Thoracic aorta (tissue), 2 donors: Measurements from ENCODE around the gene SH3PXD2B. TPM values are rescaled to one million over a fixed set of nuclear protein-coding genes. Genes with fewer than 3 reads are reported as not detected.
A peak's percentile ranks its signal among the peaks of the same experiment; 100 is the strongest.

Source experiments
- ATAC-seq: fragments of 150-250 bp; one replicate; pipeline ENCODE4 v1.8.0; 2017; ENCODE audit warnings: low read depth; ENCODE audit not compliant: insufficient number of reproducible peaks, low FRiP score
- DNase-seq: peaks from one replicate; pipeline ENCODE4 v3.0.0-alpha.2; 2020; ENCODE audit warnings: low spot score
- H3K27ac ChIP-seq, 2 donors: fragments of 200-600 bp; sonication (generic); 1 replicate in 1 of 2; 2 replicates in 1 of 2; pipeline ENCODE4 v1.5.1; 2016; ENCODE audit warnings: mild to moderate bottlenecking in 2 of 2, moderate library complexity in 2 of 2
- H3K27me3 ChIP-seq: fragments of 200-600 bp; sonication (generic); replicated peaks from 2 replicates; pipeline ENCODE4 v1.6.0; 2016; ENCODE audit warnings: mild to moderate bottlenecking; ENCODE audit not compliant: insufficient read depth
- H3K36me3 ChIP-seq: fragments of 200-600 bp; sonication (generic); one replicate; pipeline ENCODE4 v1.5.1; 2016
- H3K4me1 ChIP-seq, 2 donors: fragments of 200-600 bp; sonication (generic); 1 replicate in 1 of 2; 2 replicates in 1 of 2; pipeline versions ENCODE4 v1.5.1 to v1.6.0; 2016; ENCODE audit warnings: low read depth in 2 of 2, mild to moderate bottlenecking in 1 of 2; ENCODE audit not compliant: control insufficient read depth in 1 of 2
- H3K4me3 ChIP-seq: fragments of 200-600 bp; sonication (generic); 2 replicates; pipeline ENCODE4 v1.5.1; 2016; ENCODE audit warnings: mild to moderate bottlenecking
- H3K9me3 ChIP-seq: fragments of 200-600 bp; sonication (generic); 2 replicates; pipeline ENCODE4 v1.5.1; 2016
- total RNA-seq, 2 donors: library from RNA; depleted of rRNA; stranded (reverse); fragments of >200 nt; gene quantifications; one replicate each; pipeline versions ENCODE4 v1.1.0 to v1.2.3, GENCODE V29; 2016
- TF ChIP-seq, protein P1 (sequence below): fragments of 200-600 bp; sonication (generic); IDR thresholded peaks from one replicate; pipeline ENCODE4 v1.5.1; 2019; ENCODE audit warnings: antibody characterized with exemption

Gene SH3PXD2B
- total RNA-seq, 2 donors from 2014 or later: 31.4 to 42.0 TPM

DNA sequence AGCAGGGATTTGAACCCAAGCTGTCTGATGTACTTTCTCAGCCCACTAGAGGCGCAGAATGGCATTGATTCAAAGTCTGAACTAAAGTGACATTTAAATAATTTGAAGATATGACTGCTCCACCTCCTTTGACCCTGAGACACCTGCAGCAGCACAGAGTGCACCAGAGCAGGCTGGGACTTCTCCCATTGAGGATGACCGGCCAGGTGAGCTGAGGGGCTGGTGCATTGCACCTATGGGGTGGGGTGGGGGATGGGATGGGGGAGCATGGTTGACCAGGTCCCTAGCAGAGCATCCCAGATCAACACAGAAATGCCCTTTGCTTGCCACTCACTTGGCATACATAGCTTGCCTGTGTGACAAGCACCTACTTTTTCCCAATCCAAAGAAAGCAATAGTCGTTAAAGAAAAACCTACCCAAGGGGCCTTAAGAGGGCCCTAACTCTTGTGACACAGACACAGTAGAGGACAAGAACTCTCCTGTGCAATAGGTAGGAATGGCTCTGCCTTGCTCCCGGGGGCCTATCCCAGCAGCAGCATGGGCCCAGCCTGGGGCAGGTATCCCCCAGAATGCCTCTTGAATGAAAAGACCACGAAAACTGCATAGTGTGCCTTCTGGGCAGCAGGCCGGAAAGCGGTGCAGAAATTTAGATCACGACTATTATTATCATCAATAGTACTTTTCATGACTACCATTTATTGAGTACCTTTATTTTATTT lies 6.5 kb downstream of the SH3PXD2B start:
- no peaks in the 10 kb centered on the region for H3K27me3 ChIP-seq
- no peak for DNase-seq
- H3K4me3 ChIP-seq: no peak overlapping the region
- H3K36me3 ChIP-seq: no peaks in the 10 kb centered on the region
- no peaks in the 10 kb centered on the region for H3K9me3 ChIP-seq
- no peak for ATAC-seq
- TF ChIP-seq, protein P1, sequence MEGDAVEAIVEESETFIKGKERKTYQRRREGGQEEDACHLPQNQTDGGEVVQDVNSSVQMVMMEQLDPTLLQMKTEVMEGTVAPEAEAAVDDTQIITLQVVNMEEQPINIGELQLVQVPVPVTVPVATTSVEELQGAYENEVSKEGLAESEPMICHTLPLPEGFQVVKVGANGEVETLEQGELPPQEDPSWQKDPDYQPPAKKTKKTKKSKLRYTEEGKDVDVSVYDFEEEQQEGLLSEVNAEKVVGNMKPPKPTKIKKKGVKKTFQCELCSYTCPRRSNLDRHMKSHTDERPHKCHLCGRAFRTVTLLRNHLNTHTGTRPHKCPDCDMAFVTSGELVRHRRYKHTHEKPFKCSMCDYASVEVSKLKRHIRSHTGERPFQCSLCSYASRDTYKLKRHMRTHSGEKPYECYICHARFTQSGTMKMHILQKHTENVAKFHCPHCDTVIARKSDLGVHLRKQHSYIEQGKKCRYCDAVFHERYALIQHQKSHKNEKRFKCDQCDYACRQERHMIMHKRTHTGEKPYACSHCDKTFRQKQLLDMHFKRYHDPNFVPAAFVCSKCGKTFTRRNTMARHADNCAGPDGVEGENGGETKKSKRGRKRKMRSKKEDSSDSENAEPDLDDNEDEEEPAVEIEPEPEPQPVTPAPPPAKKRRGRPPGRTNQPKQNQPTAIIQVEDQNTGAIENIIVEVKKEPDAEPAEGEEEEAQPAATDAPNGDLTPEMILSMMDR: no peak
- H3K4me1 ChIP-seq: peaks cover 50 to 76% of the 10 kb centered on the region in 2 donors
- H3K27ac ChIP-seq: no peak overlapping the region

DNA sequence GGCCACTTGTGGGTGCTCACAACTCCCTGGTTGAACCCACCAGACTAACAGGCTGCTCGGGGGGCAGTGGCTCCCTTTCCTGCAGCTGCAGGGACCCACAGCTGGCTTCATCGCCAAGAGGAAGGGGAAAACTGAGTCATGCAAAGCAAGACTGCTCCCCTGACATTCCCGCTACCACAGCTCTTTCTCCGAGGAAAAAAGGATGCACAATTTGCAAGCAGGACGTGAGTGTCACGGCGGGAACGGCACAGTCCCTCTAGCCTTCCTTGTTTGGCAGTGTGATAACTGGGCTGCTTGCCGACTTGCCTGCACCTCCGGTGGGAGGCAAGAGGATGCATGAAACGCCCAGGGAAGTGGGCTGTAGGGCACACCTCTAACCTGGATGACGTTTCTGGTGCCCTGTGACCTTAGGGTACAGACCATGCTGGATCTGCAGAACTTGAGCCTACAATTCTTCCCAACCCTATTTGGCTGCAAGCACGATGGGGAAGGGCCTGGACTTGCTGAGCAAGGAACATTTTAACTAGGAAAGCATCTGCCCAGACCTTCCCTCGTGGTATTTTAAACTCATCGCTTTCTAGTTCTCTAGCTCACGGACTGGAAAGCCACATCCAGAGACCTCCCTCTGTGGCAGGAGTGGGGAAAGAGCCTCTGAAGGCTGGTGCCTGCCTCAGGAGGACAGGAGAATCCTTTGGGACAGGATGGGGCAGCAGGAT lies 7.8 kb downstream of the SH3PXD2B start:
- DNase-seq: no peak
- no peaks in the 10 kb centered on the region for H3K27me3 ChIP-seq
- peak overlapping the region; percentile 41 for H3K4me3 ChIP-seq
- no peaks in the 10 kb centered on the region for H3K9me3 ChIP-seq
- H3K4me1 ChIP-seq: peaks cover 44 to 64% of the 10 kb centered on the region in 2 donors
- H3K27ac ChIP-seq: peak overlapping the region in 1 of 2 donors; percentile 4
- no peaks in the 10 kb centered on the region for H3K36me3 ChIP-seq
- TF ChIP-seq, protein P1: no peak
- no peak for ATAC-seq

DNA sequence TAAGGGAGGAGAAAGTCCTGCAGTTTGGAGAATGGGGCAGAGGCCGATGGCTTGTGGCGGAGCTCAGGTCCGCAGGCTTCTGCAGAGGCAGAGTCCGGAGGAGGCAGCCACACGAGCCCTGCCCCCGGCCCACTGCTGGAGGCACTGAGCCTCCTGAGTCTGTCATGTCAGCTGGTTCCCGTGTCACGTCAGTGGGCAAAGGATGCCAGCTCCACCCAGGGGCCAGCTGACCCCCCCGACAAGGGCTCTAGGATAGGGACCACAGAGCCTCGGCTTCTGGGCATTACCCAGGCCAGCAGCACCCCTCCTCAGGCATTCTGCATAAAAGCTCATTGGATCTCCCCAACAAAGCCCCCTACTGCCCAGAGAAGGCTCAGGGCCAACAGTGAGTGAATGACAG lies 8.5 kb downstream of the SH3PXD2B start:
- Histone ChIP-seq H3K4me3 (no peak overlapping the region), H3K36me3 (no peaks in the 10 kb centered on the region), H3K4me1 (peaks cover 44 to 58% of the 10 kb centered on the region in 2 donors), H3K27me3 (no peaks in the 10 kb centered on the region), H3K9me3 (no peaks in the 10 kb centered on the region), H3K27ac (peak overlapping the region in 1 of 2 donors; percentile 4)
- ATAC-seq (no peak), DNase-seq (no peak)
- TF ChIP-seq, protein P1: no peak

DNA sequence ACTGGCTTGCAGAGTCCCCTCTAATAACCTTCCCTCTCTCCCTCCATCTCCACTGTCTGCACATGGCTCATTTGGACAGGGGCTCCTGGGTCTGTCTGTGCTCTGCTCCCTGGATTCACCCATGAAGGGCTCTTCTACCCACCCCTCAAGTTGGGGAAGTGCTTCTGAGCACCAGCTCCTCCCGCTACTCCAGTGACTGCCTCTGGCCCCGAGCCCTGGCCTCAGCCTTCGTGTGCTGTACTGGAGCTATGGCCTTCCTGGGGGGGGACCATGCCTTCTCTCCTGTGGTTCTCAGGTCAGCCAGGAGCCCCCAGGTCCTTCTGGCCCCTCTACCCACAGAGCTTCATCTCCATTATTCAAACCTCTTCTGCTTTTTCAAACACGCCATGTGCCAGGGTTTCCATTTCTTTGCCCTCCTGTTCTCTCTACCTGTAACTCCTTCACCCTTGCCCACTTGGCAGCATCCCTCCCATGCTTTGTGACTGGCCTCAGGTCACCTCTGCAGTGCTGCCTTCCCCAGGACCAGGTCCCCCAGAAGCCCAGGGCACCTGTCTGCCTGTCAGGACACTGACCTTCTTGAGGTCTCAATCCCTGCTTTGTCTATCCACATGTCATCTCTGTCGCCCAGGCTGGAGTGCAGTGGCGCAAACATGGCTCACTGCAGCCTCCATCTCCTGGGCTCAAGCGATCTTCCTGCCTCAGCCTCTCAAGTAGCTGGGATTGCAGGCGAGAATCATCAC lies 9.5 kb downstream of the SH3PXD2B start:
- H3K36me3 ChIP-seq: no peaks in the 10 kb centered on the region
- ATAC-seq (no peak), DNase-seq (no peak)
- no peaks in the 10 kb centered on the region for H3K27me3 ChIP-seq
- no peaks in the 10 kb centered on the region for H3K9me3 ChIP-seq
- H3K27ac ChIP-seq: peak overlapping the region; percentile 14 to 61
- peaks cover 44 to 58% of the 10 kb centered on the region in 2 donors for H3K4me1 ChIP-seq
- H3K4me3 ChIP-seq: no peak overlapping the region
- TF ChIP-seq, protein P1: no peak

DNA sequence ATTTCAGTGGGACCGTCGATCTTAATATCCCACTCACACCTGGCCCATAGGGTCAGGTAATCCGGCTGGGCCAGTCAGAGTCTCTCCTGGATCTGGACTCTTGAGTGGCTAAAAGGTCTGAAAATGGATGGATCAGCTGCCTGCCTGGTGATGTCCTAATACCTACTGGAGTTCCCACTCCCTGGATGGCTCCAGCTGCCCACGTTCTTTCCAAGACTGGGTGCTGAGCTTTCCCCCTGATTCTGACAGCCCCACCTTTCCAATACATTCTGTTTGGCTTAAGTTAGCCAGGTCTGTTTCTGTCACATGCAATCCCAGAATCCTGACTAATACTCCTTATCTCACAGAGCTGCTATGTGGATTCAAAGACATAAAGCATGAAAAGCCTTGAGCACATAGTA lies 10.2 kb downstream of the SH3PXD2B start:
- no peaks in the 10 kb centered on the region for H3K9me3 ChIP-seq
- TF ChIP-seq, protein P1: no peak
- H3K4me1 ChIP-seq: peaks cover 44 to 58% of the 10 kb centered on the region in 2 donors
- H3K4me3 ChIP-seq: no peak overlapping the region
- DNase-seq (no peak), ATAC-seq (peak; percentile 22)
- H3K27me3 ChIP-seq: no peaks in the 10 kb centered on the region
- H3K36me3 ChIP-seq: no peaks in the 10 kb centered on the region
- peak overlapping the region; percentile 14 to 61 for H3K27ac ChIP-seq
